T-cell (primary cell): ENCODE results near the gene C1GALT1. TPM values are rescaled to one million over a fixed set of nuclear protein-coding genes. Genes with fewer than 3 reads are reported as not detected.
"Not testable (repeated sequence)": the region's sequence is repeated elsewhere in the genome, so short reads cannot be mapped to it uniquely, and the experiment has no call there.

Experiments used
- ATAC-seq, 4 experiments: fragments of 200-7000 bp in 3 of 4; fragments of 150-1000 bp in 1 of 4; cut with Tn5 transposase; replicated peaks in 1 of 4; 1 replicate in 3 of 4; 2 replicates in 1 of 4; pipeline ENCODE4 v1.10.0; 2021; ENCODE audit warnings: moderate library complexity in 3 of 4, mild to moderate bottlenecking in 2 of 4, moderate number of reproducible peaks in 1 of 4
- CTCF ChIA-PET, 2 donors: fragments of 300-600 bp; sonication (Branson Sonifier 250); formaldehyde crosslinking; loops; one replicate each; lab custom pipeline; 2022; ENCODE audit warnings: antibody characterized with exemption in 2 of 2; lab: Charles Lee
- POLR2A ChIA-PET, 2 donors: fragments of 300-600 bp; sonication (Branson Sonifier 250); formaldehyde crosslinking; loops; one replicate each; lab custom pipeline; 2022; ENCODE audit warnings: antibody characterized with exemption in 2 of 2; lab: Charles Lee
- DNase-seq, 35 experiments: peaks; one replicate each; pipeline versions ENCODE4 v3.0.0 to v3.0.0-alpha.2; 2013 to 2023
- H3K27ac ChIP-seq: one replicate; pipeline ENCODE4 v1.5.1; 2013; ENCODE audit warnings: low read length
- H3K27me3 ChIP-seq, 2 experiments: replicated peaks in 1 of 2; 1 replicate in 1 of 2; 2 replicates in 1 of 2; pipeline versions ENCODE4 v1.6.1 to v1.7.0; 2013; ENCODE audit warnings: low read length in 1 of 2, mixed read lengths in 1 of 2; ENCODE audit not compliant: control insufficient read depth in 2 of 2, insufficient read depth in 2 of 2; ENCODE audit errors: extremely low read depth in 1 of 2
- H3K36me3 ChIP-seq, 2 donors: 1 replicate in 1 of 2; 2 replicates in 1 of 2; pipeline versions ENCODE4 v1.6.1 to v1.7.0; 2013; ENCODE audit warnings: low read length in 1 of 2; ENCODE audit not compliant: control insufficient read depth in 2 of 2, insufficient read depth in 1 of 2; ENCODE audit errors: extremely low read depth in 1 of 2
- H3K4me1 ChIP-seq, 2 experiments: 1 replicate in 1 of 2; 2 replicates in 1 of 2; pipeline versions ENCODE4 v1.6.1 to v1.7.0; 2013; ENCODE audit warnings: low read length in 2 of 2, mixed read lengths in 1 of 2; ENCODE audit not compliant: insufficient read depth in 2 of 2, control insufficient read depth in 1 of 2; ENCODE audit errors: extremely low read depth in 1 of 2
- H3K4me3 ChIP-seq, 2 donors: 1 replicate in 1 of 2; 2 replicates in 1 of 2; pipeline versions ENCODE4 v1.5.1 to v1.7.0; 2013; ENCODE audit warnings: mild to moderate bottlenecking in 2 of 2, low read length in 1 of 2, moderate library complexity in 1 of 2; ENCODE audit not compliant: control insufficient read depth in 1 of 2; ENCODE audit errors: extremely low read depth in 1 of 2
- H3K9me3 ChIP-seq: 2 replicates; pipeline ENCODE4 v1.7.0; 2013
- H3K27ac Mint-ChIP-seq, 2 donors: one replicate each; pipeline ENCODE4 v1.8.0; 2020 to 2021; ENCODE audit warnings: mild to moderate bottlenecking in 2 of 2, mixed read lengths in 2 of 2
- H3K27me3 Mint-ChIP-seq, 2 donors: one replicate each; pipeline ENCODE4 v1.8.0; 2021 to 2022; ENCODE audit warnings: mixed read lengths in 2 of 2
- H3K36me3 Mint-ChIP-seq: one replicate; pipeline ENCODE4 v1.8.0; 2021; ENCODE audit warnings: mixed read lengths
- H3K4me1 Mint-ChIP-seq, 3 donors: one replicate each; pipeline ENCODE4 v1.8.0; 2020 to 2022; ENCODE audit warnings: mixed read lengths in 3 of 3, mild to moderate bottlenecking in 1 of 3
- H3K4me3 Mint-ChIP-seq, 3 donors: one replicate each; pipeline ENCODE4 v1.8.0; 2020 to 2022; ENCODE audit warnings: mild to moderate bottlenecking in 3 of 3, mixed read lengths in 3 of 3, moderate library complexity in 3 of 3
- H3K9me3 Mint-ChIP-seq, 3 donors: one replicate each; pipeline ENCODE4 v1.8.0; 2020 to 2022; ENCODE audit warnings: mixed read lengths in 3 of 3
- WGBS: methylation state at CpG from one replicate; pipeline ENCODE4 v1.1.5; 2013; ENCODE audit warnings: missing lambda C conversion rate; ENCODE audit not compliant: insufficient coverage; 5-methylcytosine and 5-hydroxymethylcytosine counted together
- total RNA-seq, 35 experiments: library from RNA in 6 of 35; stranded (reverse) in 6 of 35; fragments of 120-200 nt in 1 of 35; gene quantifications; one replicate each; pipeline versions ENCODE4 v1.2.1 to v1.2.4 and lab custom pipeline; 2013 to 2026

C1GALT1 gene
- total RNA-seq (10 to 100 TPM; 32.9 to 45.0 (median 44.0) TPM), total RNA-seq (lab: John Stamatoyannopoulos, UW) (48.3 to 92.1 (median 71.6) reads per million in 29 experiments)
- 58.3 TPM for total RNA-seq (2013)

GRCh38 chr7:7182156-7183060, at the start of gene C1GALT1:
Gene C1GALT1 (plus strand): TSS chr7:7182544. CDS start chr7:7234320, 51,776 bp downstream.
- H3K27ac Mint-ChIP-seq: peak within 1 kb of the TSS; percentile 96 to 98
- no peaks in the 10 kb centered on the region for H3K27me3 ChIP-seq
- ChIA-PET POLR2A (interaction anchor here (0.6 to 1.7 kb wide), 10 partner anchors 9 to 1004 kb away, joined by 3 to 7 read pairs (median 4); partner anchors contain the start of gene UMAD1 (in 1 of the 2)), CTCF (interaction anchor here (0.6 to 2.1 kb wide), 18 partner anchors 8 to 1647 kb away, joined by 3 to 11 read pairs (median 4); no protein-coding TSS in a partner anchor)
- WGBS: under 1% methylated on average over 64 of the region's 82 CpGs
- peak within 1 kb of the TSS; percentile 86 to 93 (median 91) for H3K4me3 Mint-ChIP-seq
- peaks cover 0 to 9% of the 10 kb centered on the region in 2 donors for H3K36me3 ChIP-seq
- peak within 1 kb of the TSS; percentile 96 to 98 for H3K4me3 ChIP-seq
- H3K36me3 Mint-ChIP-seq: peaks cover 3% of the 10 kb centered on the region
- peak within 1 kb of the TSS; percentile 91 for H3K27ac ChIP-seq
- ATAC-seq: peak; percentile 85 to 89 (median 86)
- H3K4me1 ChIP-seq: peaks cover 22 to 37% of the 10 kb centered on the region in 2 experiments
- no peaks in the 10 kb centered on the region for H3K9me3 Mint-ChIP-seq
- DNase-seq: peak; percentile 93 to 100 (median 97)
- peaks cover 8 to 15% (median 12%) of the 10 kb centered on the region in 3 donors for H3K4me1 Mint-ChIP-seq
- no peaks in the 10 kb centered on the region for H3K9me3 ChIP-seq
- no peaks in the 10 kb centered on the region for H3K27me3 Mint-ChIP-seq

GRCh38 chr7:7134046-7134445, 48.3 kb upstream of the C1GALT1 start:
- ChIA-PET CTCF (no interaction called here), POLR2A (no interaction called here)
- H3K27ac Mint-ChIP-seq: no peak overlapping the region
- no peaks in the 10 kb centered on the region for H3K27me3 Mint-ChIP-seq
- ATAC-seq (no peak), DNase-seq (no peak)
- peaks cover 12 to 19% (median 17%) of the 10 kb centered on the region in 3 donors for H3K4me1 Mint-ChIP-seq
- WGBS: no CpG with 5 or more reads among the region's 2 CpGs
- peaks cover 0 to 2% of the 10 kb centered on the region in 2 experiments for H3K4me1 ChIP-seq
- H3K9me3 Mint-ChIP-seq: no peaks in the 10 kb centered on the region
- no peak overlapping the region for H3K4me3 ChIP-seq
- H3K27me3 ChIP-seq: no peaks in the 10 kb centered on the region
- H3K9me3 ChIP-seq: peaks cover under 1% of the 10 kb centered on the region
- no peak overlapping the region for H3K4me3 Mint-ChIP-seq
- no peaks in the 10 kb centered on the region for H3K36me3 Mint-ChIP-seq
- no peak overlapping the region for H3K27ac ChIP-seq
- no peaks in the 10 kb centered on the region for H3K36me3 ChIP-seq

- no peak overlapping the region for H3K4me3 ChIP-seq
- H3K36me3 ChIP-seq: no peaks in the 10 kb centered on the region
- POLR2A ChIA-PET: no interaction called here
- DNase-seq (no peak), ATAC-seq (no peak)
- H3K4me3 Mint-ChIP-seq: no peak overlapping the region
- H3K27ac ChIP-seq: no peak overlapping the region
- H3K9me3 Mint-ChIP-seq: peaks cover 0 to under 1% (median 0%) of the 10 kb centered on the region in 3 donors
- H3K27ac Mint-ChIP-seq: no peak overlapping the region
- no peaks in the 10 kb centered on the region for H3K27me3 ChIP-seq
- peaks cover 4% of the 10 kb centered on the region for H3K9me3 ChIP-seq
- H3K4me1 Mint-ChIP-seq: peaks cover 12 to 19% (median 17%) of the 10 kb centered on the region in 3 donors
- no peaks in the 10 kb centered on the region for H3K27me3 Mint-ChIP-seq
- peaks cover 0 to 2% of the 10 kb centered on the region in 2 experiments for H3K4me1 ChIP-seq
- H3K36me3 Mint-ChIP-seq: no peaks in the 10 kb centered on the region
- WGBS: no CpG with 5 or more reads among the region's 1 CpG
- CTCF ChIA-PET: no interaction called here
These were observed 47.3 kb upstream of the C1GALT1 start for GRCh38 chr7:7135074-7135473.

- ATAC-seq, H3K27me3 ChIP-seq, H3K27me3 Mint-ChIP-seq, CTCF ChIA-PET, POLR2A ChIA-PET, H3K4me3 ChIP-seq, DNase-seq, H3K36me3 Mint-ChIP-seq, H3K4me1 ChIP-seq, H3K9me3 Mint-ChIP-seq, H3K4me3 Mint-ChIP-seq, H3K27ac Mint-ChIP-seq, H3K27ac ChIP-seq, H3K36me3 ChIP-seq, H3K9me3 ChIP-seq: not testable (repeated sequence)
- peaks cover 12 to 19% (median 17%) of the 10 kb centered on the region in 3 donors for H3K4me1 Mint-ChIP-seq
- WGBS: no CpG with 5 or more reads among the region's 1 CpG
These were observed 46.4 kb upstream of the C1GALT1 start for GRCh38 chr7:7135924-7136323.

GRCh38 chr7:7136466-7137381, 45.6 kb upstream of the C1GALT1 start:
- peaks cover 0 to 5% (median 0%) of the 10 kb centered on the region in 3 donors for H3K9me3 Mint-ChIP-seq
- no peaks in the 10 kb centered on the region for H3K36me3 ChIP-seq
- DNase-seq (no peak), ATAC-seq (peak in 2 of 4 experiments; percentile 42 to 45)
- WGBS: 67% methylated on average over 1 of the region's 6 CpGs
- ChIA-PET CTCF (no interaction called here), POLR2A (interaction anchor here in 1 of 2 donors (0.7 kb wide), 1 partner anchor 170 kb away, joined by 3 read pairs; no protein-coding TSS in a partner anchor)
- no peaks in the 10 kb centered on the region for H3K36me3 Mint-ChIP-seq
- H3K4me1 ChIP-seq: no peaks in the 10 kb centered on the region
- H3K27me3 ChIP-seq: no peaks in the 10 kb centered on the region
- H3K4me1 Mint-ChIP-seq: peaks cover 8 to 12% (median 12%) of the 10 kb centered on the region in 3 donors
- H3K27ac Mint-ChIP-seq: peak overlapping the region; percentile 42 to 64
- no peaks in the 10 kb centered on the region for H3K27me3 Mint-ChIP-seq
- peaks cover 4% of the 10 kb centered on the region for H3K9me3 ChIP-seq
- H3K27ac ChIP-seq: no peak overlapping the region
- H3K4me3 Mint-ChIP-seq: no peak overlapping the region
- no peak overlapping the region for H3K4me3 ChIP-seq
